HepG2 (cell line): ENCODE measurements around the gene CAMK2G. TPM values are rescaled to one million over a fixed set of nuclear protein-coding genes. Genes with fewer than 3 reads are reported as not detected.

Experiments
- EEA1 ChIP-seq: sonication (generic); formaldehyde crosslinking; IDR thresholded peaks from 2 replicates; pipeline ENCODE4 v1.5.1; 2020; ENCODE audit warnings: mild to moderate bottlenecking, missing genetic modification reagents, borderline replicate concordance
- ESRRA ChIP-seq: sonication (generic); formaldehyde crosslinking; IDR thresholded peaks from 2 replicates; pipeline ENCODE4 v1.5.1; 2020; ENCODE audit warnings: mild to moderate bottlenecking, low read depth, missing genetic modification reagents
- ETV5 ChIP-seq: IDR thresholded peaks from 2 replicates; pipeline ENCODE4 v1.6.1; 2018; ENCODE audit warnings: missing biosample characterization, missing genetic modification reagents, inconsistent platforms, borderline replicate concordance
- GABPB1 ChIP-seq: IDR thresholded peaks from 2 replicates; pipeline ENCODE4 v1.6.1; 2016; ENCODE audit warnings: mild to moderate bottlenecking, missing genetic modification reagents, moderate library complexity, missing compliant biosample characterization
- MAF1 ChIP-seq: sonication (generic); formaldehyde crosslinking; IDR thresholded peaks from 2 replicates; pipeline ENCODE4 v1.5.0; 2020; ENCODE audit warnings: missing genetic modification reagents, borderline replicate concordance
- MIER3 ChIP-seq: IDR thresholded peaks from 2 replicates; pipeline ENCODE4 v1.6.1; 2016; ENCODE audit warnings: missing compliant biosample characterization, borderline replicate concordance
- MYC ChIP-seq: sonication (generic); formaldehyde crosslinking; IDR thresholded peaks from 2 replicates; pipeline ENCODE4 v1.9.0; 2021; ENCODE audit warnings: missing genetic modification reagents, borderline replicate concordance
- NPAS2 ChIP-seq: sonication (generic); formaldehyde crosslinking; IDR thresholded peaks from 2 replicates; pipeline ENCODE4 v1.8.0; 2022; ENCODE audit warnings: mild to moderate bottlenecking, missing genetic modification reagents, borderline replicate concordance
- PLRG1 ChIP-seq: fragments of 450-650 bp; conservative IDR thresholded peaks from 2 replicates; pipeline ENCODE4 v1.6.1; 2016
- POLR2AphosphoS5 ChIP-seq: IDR thresholded peaks from 2 replicates; pipeline ENCODE4 v1.6.1; 2012; ENCODE audit warnings: low read depth, low read length
- THAP9 ChIP-seq: sonication (generic); formaldehyde crosslinking; IDR thresholded peaks from 2 replicates; pipeline ENCODE4; 2020; ENCODE audit warnings: missing genetic modification reagents, mild to moderate bottlenecking, borderline replicate concordance
- ZNF3 ChIP-seq: IDR thresholded peaks from 2 replicates; pipeline ENCODE4 v1.7.0; 2017; ENCODE audit warnings: inconsistent platforms
- ZNF337 ChIP-seq: sonication (generic); formaldehyde crosslinking; IDR thresholded peaks from 2 replicates; pipeline ENCODE4 v1.5.1; 2020; ENCODE audit warnings: missing genetic modification reagents, low read depth, mild to moderate bottlenecking, borderline replicate concordance
- ZNF34 ChIP-seq: sonication (generic); formaldehyde crosslinking; IDR thresholded peaks from 2 replicates; pipeline ENCODE4 v1.4.0; 2020; ENCODE audit warnings: mild to moderate bottlenecking, missing genetic modification reagents, borderline replicate concordance
- ZNF460 ChIP-seq: sonication (generic); formaldehyde crosslinking; IDR thresholded peaks from 2 replicates; pipeline ENCODE4 v1.5.1; 2020; ENCODE audit warnings: missing genetic modification reagents, mild to moderate bottlenecking, borderline replicate concordance
- ZNF501 ChIP-seq: sonication (generic); formaldehyde crosslinking; IDR thresholded peaks from 2 replicates; pipeline ENCODE4 v1.5.1; 2020; ENCODE audit warnings: mild to moderate bottlenecking, moderate library complexity, missing genetic modification reagents
- ZNF569 ChIP-seq: sonication (generic); formaldehyde crosslinking; IDR thresholded peaks from 2 replicates; pipeline ENCODE4 v1.5.0; 2020; ENCODE audit warnings: mild to moderate bottlenecking, missing genetic modification reagents, moderate library complexity, borderline replicate concordance
- ZNF616 ChIP-seq: sonication (generic); formaldehyde crosslinking; IDR thresholded peaks from 2 replicates; pipeline ENCODE4 v1.5.0; 2020; ENCODE audit warnings: low read depth, mild to moderate bottlenecking, missing genetic modification reagents
- ZNF629 ChIP-seq: sonication (generic); formaldehyde crosslinking; conservative IDR thresholded peaks from 2 replicates; pipeline ENCODE4 v1.5.0; 2020; ENCODE audit warnings: missing genetic modification reagents
- ZNF740 ChIP-seq: sonication (generic); formaldehyde crosslinking; IDR thresholded peaks from 2 replicates; pipeline ENCODE4 v1.4.0; 2020; ENCODE audit warnings: missing genetic modification reagents
- ZNF781 ChIP-seq: sonication (generic); formaldehyde crosslinking; IDR thresholded peaks from 2 replicates; pipeline ENCODE4 v1.5.1; 2020; ENCODE audit warnings: borderline replicate concordance, mild to moderate bottlenecking, missing genetic modification reagents; ENCODE audit errors: not compliant biosample characterization
- ZNF788 ChIP-seq: sonication (generic); formaldehyde crosslinking; IDR thresholded peaks from 2 replicates; pipeline ENCODE4 v1.5.0; 2020; ENCODE audit warnings: mild to moderate bottlenecking, missing genetic modification reagents, borderline replicate concordance
- polyA plus RNA-seq, 8 experiments: library from polyadenylated mRNA; depleted of rRNA in 3 of 8; stranded (reverse) in 7 of 8; unstranded in 1 of 8; fragments of >200 nt; fragmentation: Illumina TruSeq in 4 of 8; extraction: Trizol in 4 of 8; gene quantifications; 2 replicates each; pipeline versions ENCODE4 v1.2.1 to v1.2.3, GENCODE V29; 2011 to 2016; ENCODE audit warnings: low read depth in 4 of 8, missing spikeins in 1 of 8, mixed read lengths in 1 of 8; ENCODE audit not compliant: insufficient read depth in 1 of 8
- total RNA-seq, 5 experiments: library from RNA; depleted of rRNA; stranded (reverse); fragments of >200 nt; fragmentation: Illumina TruSeq; extraction: Trizol; gene quantifications; 2 replicates each; pipeline ENCODE4 v1.2.3, GENCODE V29; 2016; ENCODE audit warnings: low read depth in 1 of 5
- TF ChIP-seq, protein P1 (sequence below): sonication (generic); formaldehyde crosslinking; IDR thresholded peaks from 2 replicates; pipeline ENCODE4 v1.4.0; 2020; ENCODE audit warnings: missing genetic modification reagents
- TF ChIP-seq, protein P2 (sequence below): sonication (generic); formaldehyde crosslinking; IDR thresholded peaks from 2 replicates; pipeline ENCODE4 v1.4.0; 2020; ENCODE audit warnings: missing genetic modification reagents, low read depth, mild to moderate bottlenecking, borderline replicate concordance

CAMK2G gene
- total and polyA plus RNA-seq, 2 of the 13 experiments (the other 11 are each of a cell fraction or from before 2014, with no cell fraction given): 15.9 to 18.8 TPM

GRCh38 chr10:73848821-73849489, 25.4 kb downstream of the CAMK2G start (continued):
- no peak for TF ChIP-seq ESRRA (CRISPR knock-in tag)
- TF ChIP-seq ZNF781 (CRISPR knock-in tag): no peak
- TF ChIP-seq, protein P1, sequence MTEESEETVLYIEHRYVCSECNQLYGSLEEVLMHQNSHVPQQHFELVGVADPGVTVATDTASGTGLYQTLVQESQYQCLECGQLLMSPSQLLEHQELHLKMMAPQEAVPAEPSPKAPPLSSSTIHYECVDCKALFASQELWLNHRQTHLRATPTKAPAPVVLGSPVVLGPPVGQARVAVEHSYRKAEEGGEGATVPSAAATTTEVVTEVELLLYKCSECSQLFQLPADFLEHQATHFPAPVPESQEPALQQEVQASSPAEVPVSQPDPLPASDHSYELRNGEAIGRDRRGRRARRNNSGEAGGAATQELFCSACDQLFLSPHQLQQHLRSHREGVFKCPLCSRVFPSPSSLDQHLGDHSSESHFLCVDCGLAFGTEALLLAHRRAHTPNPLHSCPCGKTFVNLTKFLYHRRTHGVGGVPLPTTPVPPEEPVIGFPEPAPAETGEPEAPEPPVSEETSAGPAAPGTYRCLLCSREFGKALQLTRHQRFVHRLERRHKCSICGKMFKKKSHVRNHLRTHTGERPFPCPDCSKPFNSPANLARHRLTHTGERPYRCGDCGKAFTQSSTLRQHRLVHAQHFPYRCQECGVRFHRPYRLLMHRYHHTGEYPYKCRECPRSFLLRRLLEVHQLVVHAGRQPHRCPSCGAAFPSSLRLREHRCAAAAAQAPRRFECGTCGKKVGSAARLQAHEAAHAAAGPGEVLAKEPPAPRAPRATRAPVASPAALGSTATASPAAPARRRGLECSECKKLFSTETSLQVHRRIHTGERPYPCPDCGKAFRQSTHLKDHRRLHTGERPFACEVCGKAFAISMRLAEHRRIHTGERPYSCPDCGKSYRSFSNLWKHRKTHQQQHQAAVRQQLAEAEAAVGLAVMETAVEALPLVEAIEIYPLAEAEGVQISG (CRISPR knock-in tag): no peak
- TF ChIP-seq ETV5: peak; percentile 7; the same call in 1 of the 2 replicates
- TF ChIP-seq ZNF740 (CRISPR knock-in tag): no peak
- no peak for TF ChIP-seq GABPB1 (CRISPR knock-in tag)
- TF ChIP-seq ZNF3 (CRISPR knock-in tag): no peak
- peak; percentile 25; the same call in 1 of the 2 replicates for TF ChIP-seq MYC (CRISPR knock-in tag)
- no peak for TF ChIP-seq PLRG1
- TF ChIP-seq THAP9 (CRISPR knock-in tag): peak; percentile 34; the same call in 1 of the 2 replicates
- no peak for TF ChIP-seq ZNF629 (CRISPR knock-in tag)
- no peak for TF ChIP-seq ZNF616 (CRISPR knock-in tag)
- TF ChIP-seq ZNF569: no peak
- TF ChIP-seq ZNF34 (CRISPR knock-in tag): no peak
- TF ChIP-seq, protein P2, sequence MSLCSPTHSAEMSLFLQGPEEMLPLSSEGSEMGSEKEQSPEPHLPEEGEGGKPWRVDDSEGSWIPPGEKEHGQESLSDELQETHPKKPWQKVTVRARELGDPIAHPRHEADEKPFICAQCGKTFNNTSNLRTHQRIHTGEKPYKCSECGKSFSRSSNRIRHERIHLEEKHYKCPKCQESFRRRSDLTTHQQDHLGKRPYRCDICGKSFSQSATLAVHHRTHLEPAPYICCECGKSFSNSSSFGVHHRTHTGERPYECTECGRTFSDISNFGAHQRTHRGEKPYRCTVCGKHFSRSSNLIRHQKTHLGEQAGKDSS: no peak
- TF ChIP-seq NPAS2 (CRISPR knock-in tag): no peak
- TF ChIP-seq EEA1 (CRISPR knock-in tag): no peak
- no peak for TF ChIP-seq MAF1
- no peak for TF ChIP-seq ZNF337 (CRISPR knock-in tag)
- peak; percentile 30; the same call in 1 of the 2 replicates for TF ChIP-seq ZNF501 (CRISPR knock-in tag)
- no peak for TF ChIP-seq POLR2AphosphoS5
- TF ChIP-seq ZNF460 (CRISPR knock-in tag): no peak
- peak; percentile 52; the same call in 1 of the 2 replicates for TF ChIP-seq ZNF788 (CRISPR knock-in tag)
- TF ChIP-seq MIER3: peak; percentile 37; the same call in 1 of the 2 replicates
